ENCODE results near the gene CSRNP3.
A peak's percentile ranks its signal among the peaks of the same experiment; 100 is the strongest.
"Not testable (repeated sequence)": the region's sequence is repeated elsewhere in the genome, so short reads cannot be mapped to it uniquely, and the experiment has no call there.

The CSRNP3 gene

DNA sequence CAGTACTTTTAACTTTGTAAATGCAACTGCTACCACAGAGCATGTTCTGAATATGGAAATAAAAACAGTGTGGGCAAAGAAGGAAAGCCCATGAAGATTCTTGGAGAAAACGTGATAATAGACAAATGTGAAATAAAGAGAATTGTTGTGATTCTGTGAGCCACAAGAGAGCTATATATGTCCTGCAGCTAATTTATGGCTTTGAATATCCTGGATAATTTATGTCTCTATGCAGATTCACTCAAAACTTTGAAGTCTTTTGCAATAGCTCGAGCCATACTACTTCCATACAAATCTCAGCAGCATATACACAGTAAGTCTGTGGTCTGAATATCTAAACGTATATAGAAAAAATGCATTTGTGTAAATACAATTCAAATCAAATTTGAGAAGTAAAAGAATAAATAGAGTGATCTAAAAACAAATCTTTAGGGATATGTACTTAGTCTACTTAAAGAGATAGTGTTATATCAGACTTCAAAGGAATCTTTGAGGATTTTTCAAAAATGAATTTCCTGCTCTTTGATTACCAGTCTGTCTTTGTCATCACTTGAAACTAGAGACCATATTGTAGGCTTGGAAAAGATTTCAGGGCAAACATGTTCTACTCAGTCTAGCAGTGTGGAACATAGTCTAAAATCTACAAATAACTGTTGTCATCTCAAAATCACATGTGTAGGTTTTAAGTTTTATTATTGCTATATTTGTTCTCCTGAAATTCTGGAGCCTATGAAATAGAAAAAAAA lies 107.1 kb downstream of the CSRNP3 start:
- Histone ChIP-seq H3K9me3 (no peaks in the 10 kb centered on the region), H3K4me1 (no peaks in the 10 kb centered on the region), H3K27ac (no peak overlapping the region), H3K9ac (no peak overlapping the region), H3K4me3 (no peak overlapping the region), H3K4me2 (no peak overlapping the region), H4K20me1 (no peaks in the 10 kb centered on the region), H3K27me3 (no peaks in the 10 kb centered on the region), H3K36me3 (no peaks in the 10 kb centered on the region)
- TF ChIP-seq Cebpa-rat (IDR thresholded peaks at IDR 0.05): no peak

DNA sequence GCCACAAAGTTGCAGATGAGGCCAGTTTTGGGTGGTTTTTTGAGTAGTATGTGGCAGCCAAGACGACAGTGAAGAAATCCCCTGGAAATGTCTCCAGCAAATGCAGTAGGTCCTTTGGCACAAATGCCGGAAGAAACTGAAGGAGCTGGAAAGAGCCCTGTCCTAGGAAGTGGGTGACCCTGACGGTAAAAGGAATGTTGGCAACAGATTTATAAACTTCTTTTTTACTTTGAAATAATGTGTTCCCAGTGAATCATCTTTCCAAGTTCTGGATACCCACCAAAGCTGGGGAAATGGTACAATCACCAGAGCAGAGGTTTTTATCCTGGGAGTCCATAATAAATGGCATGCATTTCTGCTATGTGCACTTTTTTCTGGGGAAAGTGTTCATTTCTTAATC lies 112.9 kb downstream of the CSRNP3 start:
- H3K27me3 ChIP-seq: no peaks in the 10 kb centered on the region
- H3K9ac ChIP-seq: no peak overlapping the region
- no peaks in the 10 kb centered on the region for H4K20me1 ChIP-seq
- TF ChIP-seq Cebpa-rat (IDR thresholded peaks at IDR 0.05): no peak
- H3K9me3 ChIP-seq: no peaks in the 10 kb centered on the region
- no peak overlapping the region for H3K27ac ChIP-seq
- H3K4me1 ChIP-seq: peaks cover 3% of the 10 kb centered on the region; the same call in 1 of the 2 replicates
- H3K4me2 ChIP-seq: no peak overlapping the region
- H3K36me3 ChIP-seq: no peaks in the 10 kb centered on the region
- no peak overlapping the region for H3K4me3 ChIP-seq

GRCh38 chr2:165582863-165583506 lies 113.5 kb downstream of the CSRNP3 start:
- no peaks in the 10 kb centered on the region for H3K36me3 ChIP-seq
- peaks cover 6% of the 10 kb centered on the region; the same call in 1 of the 2 replicates for H3K4me1 ChIP-seq
- no peak overlapping the region for H3K4me2 ChIP-seq
- TF ChIP-seq Cebpa-rat (IDR thresholded peaks at IDR 0.05): no peak
- H3K4me3 ChIP-seq: no peak overlapping the region
- H3K27ac ChIP-seq: no peak overlapping the region
- H3K9me3 ChIP-seq: no peaks in the 10 kb centered on the region
- no peaks in the 10 kb centered on the region for H3K27me3 ChIP-seq
- H3K9ac ChIP-seq: no peak overlapping the region
- H4K20me1 ChIP-seq: no peaks in the 10 kb centered on the region

DNA sequence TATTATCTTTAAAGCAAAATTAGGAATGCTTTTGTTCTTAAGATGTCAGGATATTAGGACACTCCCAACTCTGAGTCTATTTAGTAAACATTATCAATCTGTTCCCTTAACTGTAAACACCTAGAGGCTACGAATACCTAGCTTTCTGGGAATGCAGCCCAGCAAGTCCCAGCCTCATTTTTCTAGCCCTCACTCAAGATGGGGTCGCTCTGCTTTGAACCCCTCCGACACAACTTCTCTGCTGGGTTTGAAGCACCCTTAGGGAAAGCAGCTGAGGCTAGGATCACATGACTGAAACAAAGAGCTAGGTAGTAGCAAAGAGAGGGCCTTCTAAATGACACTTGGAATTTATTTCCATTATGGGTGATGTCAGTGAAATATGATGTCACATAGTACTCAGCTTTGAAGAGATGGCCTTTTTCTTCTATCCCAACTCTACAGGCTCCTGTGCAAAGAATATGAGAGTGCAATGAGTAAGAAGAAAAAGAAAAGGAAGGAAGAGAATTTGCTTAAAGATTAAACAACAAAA lies 114.7 kb downstream of the CSRNP3 start:
- Histone ChIP-seq H3K27me3 (no peaks in the 10 kb centered on the region), H3K27ac (no peak overlapping the region), H4K20me1 (no peaks in the 10 kb centered on the region), H3K4me2 (no peak overlapping the region), H3K4me3 (no peak overlapping the region), H3K4me1 (peaks cover 6% of the 10 kb centered on the region; the same call in 1 of the 2 replicates), H3K9ac (no peak overlapping the region), H3K9me3 (no peaks in the 10 kb centered on the region), H3K36me3 (no peaks in the 10 kb centered on the region)
- TF ChIP-seq Cebpa-rat (IDR thresholded peaks at IDR 0.05): no peak

DNA sequence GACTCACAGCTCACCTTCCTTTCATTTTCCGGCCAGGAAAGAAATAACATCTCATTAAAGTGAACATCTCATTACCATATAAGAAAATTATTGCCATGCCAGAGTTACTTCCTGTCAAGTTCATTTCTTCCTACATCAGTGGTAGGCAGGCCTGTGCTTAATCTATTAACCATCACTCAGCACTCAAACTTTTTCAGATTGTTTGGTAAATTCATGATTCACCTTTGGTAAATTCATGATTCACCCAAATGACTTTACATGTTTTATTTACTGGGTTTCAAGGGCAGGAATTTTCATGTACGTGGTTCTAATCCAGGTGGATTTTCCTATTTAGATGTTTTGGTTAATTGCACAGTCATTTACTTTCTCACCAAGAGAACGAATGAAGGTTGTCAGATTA lies 116.5 kb downstream of the CSRNP3 start:
- no peak overlapping the region for H3K27ac ChIP-seq
- H3K9me3 ChIP-seq: peaks cover 8% of the 10 kb centered on the region
- no peaks in the 10 kb centered on the region for H4K20me1 ChIP-seq
- H3K9ac ChIP-seq: no peak overlapping the region
- TF ChIP-seq Cebpa-rat (IDR thresholded peaks at IDR 0.05): no peak
- no peaks in the 10 kb centered on the region for H3K27me3 ChIP-seq
- H3K4me2 ChIP-seq: no peak overlapping the region
- peaks cover 6% of the 10 kb centered on the region; the same call in 1 of the 2 replicates for H3K4me1 ChIP-seq
- H3K36me3 ChIP-seq: no peaks in the 10 kb centered on the region
- H3K4me3 ChIP-seq: no peak overlapping the region

- no peak overlapping the region for H3K4me3 ChIP-seq
- H3K9me3 ChIP-seq: peaks cover 23% of the 10 kb centered on the region
- H3K36me3 ChIP-seq: no peaks in the 10 kb centered on the region
- no peaks in the 10 kb centered on the region for H3K27me3 ChIP-seq
- H4K20me1 ChIP-seq: no peaks in the 10 kb centered on the region
- peaks cover 6% of the 10 kb centered on the region; the same call in 1 of the 2 replicates for H3K4me1 ChIP-seq
- no peak for TF ChIP-seq Cebpa-rat (IDR thresholded peaks at IDR 0.05)
- H3K27ac ChIP-seq: no peak overlapping the region
- H3K4me2 ChIP-seq: no peak overlapping the region
- no peak overlapping the region for H3K9ac ChIP-seq
Measured at GRCh38 chr2:165587335-165587938, 117.9 kb downstream of the CSRNP3 start.

GRCh38 chr2:165590999-165591398 lies 121.5 kb downstream of the CSRNP3 start:
- not testable (repeated sequence) for H3K36me3 ChIP-seq, H4K20me1 ChIP-seq, H3K27me3 ChIP-seq, H3K27ac ChIP-seq, H3K9ac ChIP-seq, H3K4me2 ChIP-seq, H3K4me3 ChIP-seq
- Histone ChIP-seq H3K9me3 (peaks cover 23% of the 10 kb centered on the region), H3K4me1 (peaks cover 24% of the 10 kb centered on the region)

DNA sequence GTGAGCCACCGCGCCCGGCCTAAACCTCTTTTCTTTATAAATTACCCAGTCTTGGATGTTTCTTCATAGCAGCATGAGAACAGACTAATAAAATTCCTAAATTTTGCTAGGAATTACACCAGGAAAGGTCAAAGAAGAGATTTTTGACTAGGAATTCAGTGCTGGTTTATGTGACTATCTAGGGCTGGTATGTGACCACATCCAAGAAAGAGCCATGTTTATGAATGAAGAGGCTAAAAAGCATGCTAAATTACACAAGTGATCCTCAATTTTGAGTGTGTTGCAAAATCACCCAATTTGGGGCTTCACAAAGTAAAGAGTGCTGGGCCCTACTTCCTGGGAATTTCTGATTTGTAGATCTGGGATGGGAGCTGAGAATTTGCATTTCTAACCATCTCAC lies 123.6 kb downstream of the CSRNP3 start:
- Histone ChIP-seq H3K4me1 (peaks cover 19% of the 10 kb centered on the region), H3K36me3 (no peaks in the 10 kb centered on the region), H3K9ac (no peak overlapping the region), H3K4me3 (no peak overlapping the region), H3K4me2 (no peak overlapping the region), H3K27ac (no peak overlapping the region), H3K9me3 (peaks cover 23% of the 10 kb centered on the region), H3K27me3 (no peaks in the 10 kb centered on the region), H4K20me1 (no peaks in the 10 kb centered on the region)
- TF ChIP-seq Cebpa-rat (IDR thresholded peaks at IDR 0.05): no peak

DNA sequence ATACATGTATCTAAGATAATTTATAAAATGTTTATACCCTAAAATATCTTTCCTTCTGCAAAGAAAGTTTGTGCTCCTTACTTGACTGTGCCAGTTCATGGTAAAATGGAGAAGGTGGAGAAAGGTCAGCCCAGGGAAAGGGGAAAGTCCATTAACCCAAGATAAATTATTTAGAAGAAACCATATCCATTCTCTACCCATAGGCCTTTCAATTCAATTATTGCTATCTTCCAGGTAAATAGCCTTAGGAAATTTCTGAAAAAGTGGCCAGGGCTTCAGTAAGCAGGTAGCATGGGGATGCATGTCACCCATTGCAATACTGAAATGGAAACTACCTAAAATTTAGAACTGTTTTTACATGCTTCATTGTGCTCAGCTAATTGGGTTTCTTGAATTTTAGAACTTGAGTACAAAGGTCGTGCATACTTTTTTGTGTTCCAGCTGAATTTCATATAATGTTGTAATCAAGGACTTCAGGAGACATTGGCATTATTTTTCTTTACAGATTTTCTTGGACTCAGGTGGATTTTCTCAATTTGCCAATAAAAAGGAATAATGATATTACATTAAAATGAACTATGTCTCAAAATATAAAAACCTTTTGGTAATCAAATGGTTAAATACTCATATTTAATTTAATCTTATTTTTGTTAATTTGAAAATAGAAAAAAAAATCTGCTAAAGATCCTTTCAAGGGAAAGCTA lies 124.9 kb downstream of the CSRNP3 start:
- Histone ChIP-seq H3K36me3 (no peaks in the 10 kb centered on the region), H3K9me3 (peaks cover 23% of the 10 kb centered on the region), H3K4me2 (peak overlapping the region; percentile 55), H4K20me1 (no peaks in the 10 kb centered on the region), H3K4me1 (peaks cover 19% of the 10 kb centered on the region), H3K9ac (no peak overlapping the region), H3K27me3 (no peaks in the 10 kb centered on the region), H3K27ac (no peak overlapping the region), H3K4me3 (no peak overlapping the region)
- TF ChIP-seq Cebpa-rat (IDR thresholded peaks at IDR 0.05): no peak

All from BLaER1 (cell line).